ENCODE data around the gene DHX32. TPM values are rescaled to one million over a fixed set of nuclear protein-coding genes. Genes with fewer than 3 reads are reported as not detected.

DHX32 gene
- total and polyA plus RNA-seq, 2 of the 4 experiments (the other 2 are of a cell fraction) = 15.6 to 27.8 TPM

DNA sequence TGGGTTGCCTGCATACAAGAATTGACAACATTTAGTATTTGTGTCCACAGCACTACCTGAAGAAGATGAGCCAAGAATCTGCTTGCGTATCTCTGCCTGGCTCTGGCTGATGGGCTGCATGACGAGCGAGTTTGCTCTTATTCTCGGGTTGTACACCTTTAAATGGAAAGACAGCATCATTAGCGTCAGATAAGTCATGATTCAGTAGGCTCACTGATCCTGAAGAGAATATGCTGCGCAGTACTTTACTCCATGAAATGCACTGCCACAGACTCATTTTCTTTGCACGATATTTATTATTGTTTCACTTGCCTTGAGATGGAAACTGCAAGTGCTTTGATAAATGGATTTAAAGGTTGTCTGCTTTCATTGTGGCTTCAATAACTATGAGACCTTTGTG lies 28.6 kb downstream of the DHX32 start:
- dilution Hi-C loops (cut with HindIII; ENCODE audit: low sequenced_read_pairs, unreplicated experiment) = no loop called here
- H3K9me1 ChIP-seq (ENCODE audit: insufficient read depth, low read length) = peaks cover 3% of the 10 kb centered on the region; the same call in 1 of the 2 replicates

More for the DNA sequence above, 28.6 kb downstream of the DHX32 start:
- Histone ChIP-seq H3K56ac (ENCODE audit: extremely low read depth, insufficient read depth, low read length) (no peak overlapping the region), H4K5ac (ENCODE audit: low read depth, low read length) (no peak overlapping the region), H2BK120ac (ENCODE audit: low read depth, low read length) (no peak overlapping the region), H3K36me3 (ENCODE audit: control insufficient read depth, insufficient read depth, low read length) (peaks cover 35% of the 10 kb centered on the region), H3K18ac (ENCODE audit: low read depth, low read length) (no peak overlapping the region), H3K9me3 (ENCODE audit: control insufficient read depth, insufficient read depth, low read length) (no peaks in the 10 kb centered on the region), H4K20me1 (ENCODE audit: insufficient read depth, low read length) (no peaks in the 10 kb centered on the region), H2BK15ac (ENCODE audit: low read depth, low read length) (no peak overlapping the region), H3K14ac (replicated peaks; ENCODE audit: low read depth, low read length) (no peak overlapping the region), H4K91ac (ENCODE audit: insufficient read depth, low read depth, low read length) (no peak overlapping the region), H3K27me3 (ENCODE audit: control insufficient read depth, insufficient read depth, low read length) (no peaks in the 10 kb centered on the region), H3K9ac (ENCODE audit: low read depth, low read length) (no peak overlapping the region), H3K4me3 (ENCODE audit: insufficient read depth, low read depth, low read length) (no peak overlapping the region), H4K8ac (ENCODE audit: low read depth in 2 of 2, low read length in 2 of 2) (no peak overlapping the region), H2AK5ac (ENCODE audit: low read depth, low read length) (no peak overlapping the region), H2BK5ac (ENCODE audit: low read depth, low read length, poor library complexity, severe bottlenecking) (no peak overlapping the region), H3K4me2 (ENCODE audit: low read depth, low read length) (no peak overlapping the region), H3K23ac (ENCODE audit: low read depth, low read length) (no peak overlapping the region), H3K79me1 (ENCODE audit: low read depth in 1 of 2, low read length in 2 of 2) (no peaks in the 10 kb centered on the region; a peak in 1 of 4 replicates), H2AFZ (replicated peaks; ENCODE audit: low read length, poor library complexity) (no peak overlapping the region), H3K4me1 (ENCODE audit: control insufficient read depth, insufficient read depth, low read length) (no peaks in the 10 kb centered on the region), H2BK20ac (ENCODE audit: low read depth, low read length) (no peak overlapping the region), H3K4ac (ENCODE audit: low read depth, low read length) (no peak overlapping the region), H2AK9ac (replicated peaks; ENCODE audit: low read depth, low read length, poor library complexity) (no peak overlapping the region), H3K27ac (ENCODE audit: insufficient read depth, low read length) (no peak overlapping the region)
- ChIA-PET POLR2A (ENCODE audit: unreplicated experiment) (no interaction called here), CTCF (no interaction called here)
- no TSS peak for BruUV-seq (replicated peaks)
- in situ Hi-C loops (cut with MboI; ENCODE audit: low sequenced_read_pairs) = no loop called here
- no peak for DNase-seq
- 100% methylated on average over 4 of the region's 7 CpGs; no CpG with 5 or more reads in 1 of the 2 experiments for WGBS, 2 experiments (ENCODE audit: extremely low coverage in 2 of 2, insufficient read length in 1 of 2)
- TF ChIP-seq POLR2A (IDR thresholded peaks at IDR 0.05; ENCODE audit: low read depth, low read length) (no peak), BHLHE40 (IDR thresholded peaks at IDR 0.05; ENCODE audit: low read depth, low read length) (no peak), SMC3 (IDR thresholded peaks at IDR 0.05; ENCODE audit: low read depth, low read length) (no peak), NFE2L2 (IDR thresholded peaks at IDR 0.05; ENCODE audit: low read depth, low read length) (no peak), RFX5 (IDR thresholded peaks at IDR 0.05; ENCODE audit: low read depth, low read length) (no peak), CHD1 (IDR thresholded peaks at IDR 0.05; ENCODE audit: low read depth, low read length) (no peak), RAD21 (IDR thresholded peaks at IDR 0.05; ENCODE audit: low read length) (no peak), FOS (IDR thresholded peaks at IDR 0.05; ENCODE audit: low read depth, low read length) (no peak), RCOR1 (IDR thresholded peaks at IDR 0.05; ENCODE audit: insufficient replicate concordance, low read length) (no peak), CEBPB (IDR thresholded peaks at IDR 0.05; ENCODE audit: low read depth, low read length) (no peak), MAFK (IDR thresholded peaks at IDR 0.05; ENCODE audit: low read depth, low read length) (no peak), MXI1 (IDR thresholded peaks at IDR 0.05; ENCODE audit: borderline replicate concordance, low read depth, low read length) (no peak)
- TF ChIP-seq, protein P1, sequence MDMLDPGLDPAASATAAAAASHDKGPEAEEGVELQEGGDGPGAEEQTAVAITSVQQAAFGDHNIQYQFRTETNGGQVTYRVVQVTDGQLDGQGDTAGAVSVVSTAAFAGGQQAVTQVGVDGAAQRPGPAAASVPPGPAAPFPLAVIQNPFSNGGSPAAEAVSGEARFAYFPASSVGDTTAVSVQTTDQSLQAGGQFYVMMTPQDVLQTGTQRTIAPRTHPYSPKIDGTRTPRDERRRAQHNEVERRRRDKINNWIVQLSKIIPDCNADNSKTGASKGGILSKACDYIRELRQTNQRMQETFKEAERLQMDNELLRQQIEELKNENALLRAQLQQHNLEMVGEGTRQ (IDR thresholded peaks at IDR 0.05; ENCODE audit: low read depth, low read length) = no peak
- TF ChIP-seq, protein P2, sequence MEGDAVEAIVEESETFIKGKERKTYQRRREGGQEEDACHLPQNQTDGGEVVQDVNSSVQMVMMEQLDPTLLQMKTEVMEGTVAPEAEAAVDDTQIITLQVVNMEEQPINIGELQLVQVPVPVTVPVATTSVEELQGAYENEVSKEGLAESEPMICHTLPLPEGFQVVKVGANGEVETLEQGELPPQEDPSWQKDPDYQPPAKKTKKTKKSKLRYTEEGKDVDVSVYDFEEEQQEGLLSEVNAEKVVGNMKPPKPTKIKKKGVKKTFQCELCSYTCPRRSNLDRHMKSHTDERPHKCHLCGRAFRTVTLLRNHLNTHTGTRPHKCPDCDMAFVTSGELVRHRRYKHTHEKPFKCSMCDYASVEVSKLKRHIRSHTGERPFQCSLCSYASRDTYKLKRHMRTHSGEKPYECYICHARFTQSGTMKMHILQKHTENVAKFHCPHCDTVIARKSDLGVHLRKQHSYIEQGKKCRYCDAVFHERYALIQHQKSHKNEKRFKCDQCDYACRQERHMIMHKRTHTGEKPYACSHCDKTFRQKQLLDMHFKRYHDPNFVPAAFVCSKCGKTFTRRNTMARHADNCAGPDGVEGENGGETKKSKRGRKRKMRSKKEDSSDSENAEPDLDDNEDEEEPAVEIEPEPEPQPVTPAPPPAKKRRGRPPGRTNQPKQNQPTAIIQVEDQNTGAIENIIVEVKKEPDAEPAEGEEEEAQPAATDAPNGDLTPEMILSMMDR (conservative IDR thresholded peaks at IDR 0.05; ENCODE audit: low read depth, low read length) = no peak
- intact Hi-C loops (cut with micrococcal nuclease) = no loop called here
- ATAC-seq (ENCODE audit: low read depth) = no peak

Data from IMR-90 (cell line).